HG03342 (cell line): ENCODE results near the gene COL13A1.

Experiments
- ATAC-seq: cut with Tn5 transposase; IDR thresholded peaks from one replicate; pipeline ENCODE4 v1.9.1; 2021; ENCODE audit warnings: mild to moderate bottlenecking, moderate library complexity; ENCODE audit not compliant: unreplicated experiment

COL13A1 gene

GRCh38 chr10:69789164-69789576 lies 12.5 kb upstream of the COL13A1 start:
- no peak for ATAC-seq

GRCh38 chr10:69791812-69792211 lies 9.9 kb upstream of the COL13A1 start:
- no peak for ATAC-seq

- ATAC-seq: no peak
Observed at GRCh38 chr10:69792341-69792740, 9.4 kb upstream of the COL13A1 start.

- no peak for ATAC-seq
Observed at GRCh38 chr10:69794673-69795072, 7.0 kb upstream of the COL13A1 start.

- ATAC-seq: no peak
Observed at GRCh38 chr10:69795242-69795934, 6.3 kb upstream of the COL13A1 start.

- ATAC-seq: no peak
Observed at GRCh38 chr10:69797959-69798358, 3.7 kb upstream of the COL13A1 start.

- ATAC-seq: no peak
Observed at GRCh38 chr10:69800109-69800508, 1.6 kb upstream of the COL13A1 start.

- no peak for ATAC-seq
Observed at GRCh38 chr10:69800665-69801064, 1.0 kb upstream of the COL13A1 start.

GRCh38 chr10:69801094-69801433 lies 642 bp upstream of the COL13A1 start:
- no peak for ATAC-seq

- ATAC-seq: no peak
Observed at GRCh38 chr10:69802424-69803161, 887 bp downstream of the COL13A1 start.

GRCh38 chr10:69803809-69804208 lies 2.1 kb downstream of the COL13A1 start:
- no peak for ATAC-seq

- no peak for ATAC-seq
Observed at GRCh38 chr10:69804775-69805174, 3.1 kb downstream of the COL13A1 start.

GRCh38 chr10:69807122-69807521 lies 5.4 kb downstream of the COL13A1 start:
- no peak for ATAC-seq

GRCh38 chr10:69807696-69808095 lies 6.0 kb downstream of the COL13A1 start:
- ATAC-seq: no peak

GRCh38 chr10:69809318-69809717 lies 7.6 kb downstream of the COL13A1 start:
- ATAC-seq: no peak

GRCh38 chr10:69810097-69810496 lies 8.4 kb downstream of the COL13A1 start:
- ATAC-seq: no peak

GRCh38 chr10:69810675-69811397 lies 9.1 kb downstream of the COL13A1 start:
- ATAC-seq: no peak

- no peak for ATAC-seq
Observed at GRCh38 chr10:69813632-69814031, 11.9 kb downstream of the COL13A1 start.

- no peak for ATAC-seq
Observed at GRCh38 chr10:69814251-69814650, 12.5 kb downstream of the COL13A1 start.

- no peak for ATAC-seq
Observed at GRCh38 chr10:69815104-69815503, 13.4 kb downstream of the COL13A1 start.

- ATAC-seq: no peak
Observed at GRCh38 chr10:69816521-69816920, 14.8 kb downstream of the COL13A1 start.

GRCh38 chr10:69817078-69817581 lies 15.4 kb downstream of the COL13A1 start:
- no peak for ATAC-seq
